ENCODE results near the gene MCF2L. TPM values are rescaled to one million over a fixed set of nuclear protein-coding genes. Genes with fewer than 3 reads are reported as not detected.
A peak's percentile ranks its signal among the peaks of the same experiment; 100 is the strongest.

Gene MCF2L
- total RNA-seq, 1 donor from 2014 or later: 40.4 TPM

GRCh38 chr13:112966776-112967175 is 2.2 kb upstream of the MCF2L start:
- H3K27me3 Mint-ChIP-seq (ENCODE audit: insufficient read depth, low read depth): peaks cover 13% of the 10 kb centered on the region
- Histone ChIP-seq H3K4me3 (no peak overlapping the region), H3K27me3 (peaks cover 39% of the 10 kb centered on the region), H4K20me1 (ENCODE audit: low read depth) (peaks cover 57% of the 10 kb centered on the region), H3K9ac (no peak overlapping the region), H3F3A (ENCODE audit: low read depth) (peaks cover 13% of the 10 kb centered on the region), H3K27ac (no peak overlapping the region), H3K79me2 (ENCODE audit: low read depth) (peaks cover 19% of the 10 kb centered on the region), H3K36me3 (no peaks in the 10 kb centered on the region), H3K4me1 (peaks cover 13% of the 10 kb centered on the region), H3K9me3 (ENCODE audit: low read depth) (no peaks in the 10 kb centered on the region), H2AFZ (replicated peaks) (no peak overlapping the region), H3K4me2 (no peak overlapping the region)
- peaks cover 11% of the 10 kb centered on the region for H3K36me3 Mint-ChIP-seq
- DNase-seq (ENCODE audit: low spot score): no peak
- TF ChIP-seq, protein P1, sequence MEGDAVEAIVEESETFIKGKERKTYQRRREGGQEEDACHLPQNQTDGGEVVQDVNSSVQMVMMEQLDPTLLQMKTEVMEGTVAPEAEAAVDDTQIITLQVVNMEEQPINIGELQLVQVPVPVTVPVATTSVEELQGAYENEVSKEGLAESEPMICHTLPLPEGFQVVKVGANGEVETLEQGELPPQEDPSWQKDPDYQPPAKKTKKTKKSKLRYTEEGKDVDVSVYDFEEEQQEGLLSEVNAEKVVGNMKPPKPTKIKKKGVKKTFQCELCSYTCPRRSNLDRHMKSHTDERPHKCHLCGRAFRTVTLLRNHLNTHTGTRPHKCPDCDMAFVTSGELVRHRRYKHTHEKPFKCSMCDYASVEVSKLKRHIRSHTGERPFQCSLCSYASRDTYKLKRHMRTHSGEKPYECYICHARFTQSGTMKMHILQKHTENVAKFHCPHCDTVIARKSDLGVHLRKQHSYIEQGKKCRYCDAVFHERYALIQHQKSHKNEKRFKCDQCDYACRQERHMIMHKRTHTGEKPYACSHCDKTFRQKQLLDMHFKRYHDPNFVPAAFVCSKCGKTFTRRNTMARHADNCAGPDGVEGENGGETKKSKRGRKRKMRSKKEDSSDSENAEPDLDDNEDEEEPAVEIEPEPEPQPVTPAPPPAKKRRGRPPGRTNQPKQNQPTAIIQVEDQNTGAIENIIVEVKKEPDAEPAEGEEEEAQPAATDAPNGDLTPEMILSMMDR (IDR thresholded peaks at IDR 0.05): no peak
- TF ChIP-seq EZH2 (IDR thresholded peaks at IDR 0.05): no peak
- TF ChIP-seq EZH2phosphoT487 (IDR thresholded peaks at IDR 0.05): no peak
- H3K27ac Mint-ChIP-seq: no peak overlapping the region
- H3K9me3 Mint-ChIP-seq: peaks cover 8% of the 10 kb centered on the region
- peak overlapping the region; percentile 65 for H3K4me3 Mint-ChIP-seq
- peaks cover 26% of the 10 kb centered on the region for H3K4me1 Mint-ChIP-seq

DNA sequence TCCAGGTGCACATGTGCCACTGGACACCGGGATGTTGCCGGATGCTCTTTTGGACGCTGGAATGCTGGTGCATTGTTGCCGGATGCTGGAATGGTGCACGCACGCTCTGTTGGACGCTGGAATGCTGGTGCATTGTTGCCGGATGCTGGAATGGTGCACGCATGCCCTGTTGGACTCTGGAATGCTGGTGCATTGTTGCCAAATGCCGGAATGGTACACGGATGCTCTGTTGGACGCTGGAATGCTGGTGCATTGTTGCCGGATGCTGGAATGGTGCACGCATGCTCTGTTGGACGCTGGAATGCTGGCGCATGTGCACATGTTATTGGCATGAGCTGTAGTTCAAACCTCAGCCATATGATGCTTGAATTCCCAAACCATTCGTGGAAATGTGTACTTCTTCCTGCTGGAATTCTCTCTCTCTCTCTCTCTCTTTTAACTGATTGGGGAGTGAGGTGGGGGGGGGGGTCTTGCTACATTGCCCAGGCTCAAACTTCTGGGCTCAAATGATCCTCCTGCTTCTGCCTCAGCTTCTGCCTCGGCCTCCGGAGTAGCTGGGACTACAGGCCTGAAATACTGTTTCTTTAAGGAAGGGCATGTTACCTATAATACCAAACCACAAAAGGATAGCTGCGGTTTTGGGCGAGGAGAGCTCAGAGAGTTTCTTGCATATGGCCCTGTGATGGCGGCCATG is 1.2 kb upstream of the MCF2L start:
- peaks cover 10% of the 10 kb centered on the region for H3K36me3 Mint-ChIP-seq
- H3K4me3 ChIP-seq: peak overlapping the region; percentile 72
- peaks cover 10% of the 10 kb centered on the region for H3K27me3 Mint-ChIP-seq (ENCODE audit: insufficient read depth, low read depth)
- H2AFZ ChIP-seq (replicated peaks): no peak overlapping the region
- peaks cover 13% of the 10 kb centered on the region for H3K9me3 Mint-ChIP-seq
- H3K79me2 ChIP-seq (ENCODE audit: low read depth): peaks cover 19% of the 10 kb centered on the region
- no peaks in the 10 kb centered on the region for H3K36me3 ChIP-seq
- H3K4me1 Mint-ChIP-seq: peaks cover 22% of the 10 kb centered on the region
- H3K4me1 ChIP-seq: peaks cover 13% of the 10 kb centered on the region
- H3K27ac Mint-ChIP-seq: no peak overlapping the region
- peak overlapping the region; percentile 83 for H3K4me3 Mint-ChIP-seq
- H3K27ac ChIP-seq: no peak overlapping the region
- H3K27me3 ChIP-seq: peaks cover 39% of the 10 kb centered on the region
- TF ChIP-seq, protein P1 (IDR thresholded peaks at IDR 0.05): no peak
- TF ChIP-seq EZH2 (IDR thresholded peaks at IDR 0.05): no peak
- H3K9me3 ChIP-seq (ENCODE audit: low read depth): no peaks in the 10 kb centered on the region
- H3K9ac ChIP-seq: no peak overlapping the region
- H3K4me2 ChIP-seq: peak overlapping the region; percentile 99
- H4K20me1 ChIP-seq (ENCODE audit: low read depth): peaks cover 57% of the 10 kb centered on the region
- DNase-seq (ENCODE audit: low spot score): peak; percentile 68
- peaks cover 13% of the 10 kb centered on the region for H3F3A ChIP-seq (ENCODE audit: low read depth)

DNA sequence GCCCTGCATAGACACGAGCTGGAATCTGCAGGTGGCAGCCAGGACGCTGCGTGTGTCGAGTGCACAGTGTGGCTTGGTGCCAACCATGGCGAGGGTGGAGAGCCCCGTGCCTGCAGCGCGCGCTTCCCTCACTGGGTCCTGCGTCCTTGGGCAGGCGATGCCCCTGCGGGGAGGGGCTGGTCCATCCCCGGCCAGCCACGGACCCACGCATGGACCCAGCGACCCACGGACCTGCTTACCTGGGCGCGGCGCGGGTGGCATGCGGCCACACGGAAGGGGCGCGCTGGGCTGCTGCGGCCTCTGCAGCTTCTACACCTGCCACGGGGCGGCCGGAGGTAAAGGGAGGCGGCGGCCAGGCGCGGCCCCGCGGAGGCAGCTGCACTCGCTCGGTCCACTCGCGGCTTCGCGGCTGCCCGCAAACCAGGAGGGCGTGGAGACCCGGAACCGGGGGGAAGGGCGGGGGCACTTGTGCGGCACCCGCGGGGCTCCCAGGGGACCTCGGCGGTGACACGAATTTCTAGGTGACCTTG is 569 bp upstream of the MCF2L start:
- TF ChIP-seq, protein P1 (IDR thresholded peaks at IDR 0.05): peak; percentile 7
- TF ChIP-seq EZH2 (IDR thresholded peaks at IDR 0.05): no peak
- TF ChIP-seq EZH2phosphoT487 (IDR thresholded peaks at IDR 0.05): no peak
- H3K36me3 ChIP-seq: no peaks in the 10 kb centered on the region
- H3K27ac ChIP-seq: no peak overlapping the region
- peaks cover 13% of the 10 kb centered on the region for H3K9me3 Mint-ChIP-seq
- H3K9me3 ChIP-seq (ENCODE audit: low read depth): no peaks in the 10 kb centered on the region
- peaks cover 19% of the 10 kb centered on the region for H3K79me2 ChIP-seq (ENCODE audit: low read depth)
- peak overlapping the region; percentile 72 for H3K4me3 ChIP-seq
- peaks cover 39% of the 10 kb centered on the region for H3K27me3 ChIP-seq
- peaks cover 10% of the 10 kb centered on the region for H3K27me3 Mint-ChIP-seq (ENCODE audit: insufficient read depth, low read depth)
- peak; percentile 43 for DNase-seq (ENCODE audit: low spot score)
- H3K27ac Mint-ChIP-seq: no peak overlapping the region
- H3K9ac ChIP-seq: no peak overlapping the region
- no peak overlapping the region for H2AFZ ChIP-seq (replicated peaks)
- peak overlapping the region; percentile 83 for H3K4me3 Mint-ChIP-seq
- peak overlapping the region; percentile 99 for H3K4me2 ChIP-seq
- peaks cover 19% of the 10 kb centered on the region for H3K4me1 Mint-ChIP-seq
- peaks cover 13% of the 10 kb centered on the region for H3K36me3 Mint-ChIP-seq
- H3K4me1 ChIP-seq: peaks cover 13% of the 10 kb centered on the region
- H4K20me1 ChIP-seq (ENCODE audit: low read depth): peaks cover 57% of the 10 kb centered on the region
- H3F3A ChIP-seq (ENCODE audit: low read depth): peaks cover 13% of the 10 kb centered on the region
